Activated naive CD4-positive, alpha-beta T cell (primary cell): ENCODE data around the gene LY6G5B.

Source experiments
- DNase-seq, 4 experiments: peaks; one replicate each; lab custom pipeline; 2025; lab: John Stamatoyannopoulos, UW

LY6G5B gene

GRCh38 chr6:31663126-31663960 lies 6.4 kb upstream of the LY6G5B start:
- no peak for DNase-seq

DNA sequence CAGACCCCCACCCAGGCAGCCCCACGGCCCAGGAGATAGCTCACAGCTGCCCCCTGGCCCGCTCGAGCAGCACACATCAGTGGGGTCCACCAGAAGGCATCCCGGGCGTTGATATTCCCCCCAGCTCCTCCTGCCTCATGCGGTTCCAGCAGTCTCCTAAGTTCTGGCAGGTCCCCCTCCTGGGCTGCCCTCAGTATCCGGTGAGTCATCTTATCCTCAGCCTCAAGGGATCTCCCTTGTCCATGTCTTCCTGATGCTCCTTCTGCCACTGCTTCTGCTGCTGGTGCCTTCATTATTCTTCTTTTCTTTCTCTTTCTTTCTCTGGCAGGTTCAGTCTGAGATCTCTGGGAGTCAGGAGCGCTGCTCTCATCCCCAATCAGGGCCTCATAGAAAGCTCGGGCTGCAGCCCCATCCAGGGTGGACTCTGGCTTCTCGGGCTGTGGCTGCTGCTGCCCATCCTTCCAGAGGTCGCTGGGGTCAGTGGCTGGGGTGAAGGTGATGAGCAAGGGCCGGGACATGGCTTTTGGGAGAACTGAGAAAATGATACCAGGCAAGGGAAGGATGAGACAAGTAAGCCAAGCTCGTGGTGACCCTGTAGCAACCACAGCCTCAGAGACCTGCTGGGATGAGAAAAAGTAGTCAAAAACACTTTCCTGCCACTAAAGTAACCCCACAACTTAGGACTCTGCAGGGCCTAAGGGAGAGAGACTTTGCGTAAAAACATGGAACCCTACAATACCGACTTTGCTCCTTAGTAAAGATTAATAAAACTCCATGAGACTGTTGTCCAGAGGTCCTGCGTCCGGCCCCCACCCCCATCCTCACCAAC lies 5.6 kb upstream of the LY6G5B start:
- DNase-seq = no peak

DNA sequence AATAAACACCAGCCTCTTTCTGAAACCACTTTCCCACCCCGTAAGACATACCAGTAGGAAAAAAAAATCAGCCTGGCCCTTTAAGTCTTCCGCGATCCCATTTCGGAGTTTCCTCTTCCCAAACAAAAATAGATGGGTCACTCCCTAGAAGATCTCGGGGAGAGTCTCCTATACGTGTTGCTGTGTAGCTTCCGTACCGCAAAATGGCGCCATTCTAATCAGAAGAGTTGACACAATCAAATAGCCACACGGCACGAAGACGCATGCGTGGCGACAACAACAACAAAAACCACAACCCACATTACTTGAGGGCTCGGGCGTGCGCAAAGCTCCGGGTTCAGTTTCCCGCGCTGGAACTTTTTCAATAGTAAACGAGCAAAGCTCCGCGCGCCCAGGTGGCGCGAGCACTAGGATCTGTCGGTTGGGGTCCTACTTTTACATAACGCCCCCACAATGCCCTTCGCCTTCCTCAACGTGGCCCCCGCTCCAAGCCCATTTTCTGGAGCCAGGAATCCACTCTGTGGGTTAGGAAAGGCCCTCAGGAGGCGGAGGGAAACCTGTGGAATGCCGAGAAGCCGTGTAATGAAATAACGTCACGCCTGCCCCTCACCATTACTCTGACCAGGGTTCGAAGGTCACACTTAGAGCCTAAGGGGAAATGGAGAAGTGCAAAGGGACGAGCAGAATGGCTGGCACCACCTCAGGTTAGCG lies 4.8 kb upstream of the LY6G5B start, which contains the start of gene GPANK1:
Gene GPANK1, minus strand, starts transcription at position 208 of the 711 bp plus-strand sequence. CDS start 519 bp downstream, outside the sequence.
- DNase-seq = peak; percentile 64 to 82 (median 78)

DNA sequence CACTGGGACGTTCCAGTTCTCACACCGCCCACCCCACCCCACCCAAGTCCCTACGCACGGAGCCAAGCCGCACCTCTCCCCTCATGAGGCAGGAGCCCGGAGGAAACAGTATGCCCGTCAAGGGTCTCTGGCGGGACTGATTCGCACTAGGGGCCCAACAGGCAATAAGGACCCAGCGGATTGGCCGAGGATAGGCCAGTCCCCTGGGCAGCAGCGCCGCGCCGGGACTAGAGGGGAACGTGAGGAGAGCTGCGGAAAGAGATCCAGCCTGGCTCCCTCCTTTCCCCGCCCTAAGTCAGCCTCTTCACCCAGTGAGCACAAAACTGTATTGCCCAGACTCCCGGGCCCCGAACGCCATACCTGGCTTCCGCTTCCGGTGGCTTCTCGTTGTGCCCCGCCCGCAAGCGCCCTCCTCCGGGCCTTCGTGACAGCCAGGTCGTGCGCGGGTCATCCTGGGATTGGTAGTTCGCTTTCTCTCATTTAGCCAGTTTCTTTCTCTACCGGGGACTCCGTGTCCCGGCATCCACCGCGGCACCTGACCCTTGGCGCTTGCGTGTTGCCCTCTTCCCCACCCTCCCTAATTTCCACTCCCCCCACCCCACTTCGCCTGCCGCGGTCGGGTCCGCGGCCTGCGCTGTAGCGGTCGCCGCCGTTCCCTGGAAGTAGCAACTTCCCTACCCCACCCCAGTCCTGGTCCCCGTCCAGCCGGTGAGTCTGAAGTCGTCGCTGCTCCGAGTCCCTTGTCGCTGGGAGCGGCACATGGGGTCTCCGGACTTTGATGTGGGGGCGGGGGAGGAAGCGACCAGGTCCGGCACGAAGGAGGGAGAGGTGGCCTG lies 4.1 kb upstream of the LY6G5B start, which contains the start of gene CSNK2B:
Gene CSNK2B, plus strand, starts transcription at position 580 of the 836 bp plus-strand sequence. CDS start 752 bp downstream, outside the sequence.
- DNase-seq = peak; percentile 93 to 97 (median 94)

DNA sequence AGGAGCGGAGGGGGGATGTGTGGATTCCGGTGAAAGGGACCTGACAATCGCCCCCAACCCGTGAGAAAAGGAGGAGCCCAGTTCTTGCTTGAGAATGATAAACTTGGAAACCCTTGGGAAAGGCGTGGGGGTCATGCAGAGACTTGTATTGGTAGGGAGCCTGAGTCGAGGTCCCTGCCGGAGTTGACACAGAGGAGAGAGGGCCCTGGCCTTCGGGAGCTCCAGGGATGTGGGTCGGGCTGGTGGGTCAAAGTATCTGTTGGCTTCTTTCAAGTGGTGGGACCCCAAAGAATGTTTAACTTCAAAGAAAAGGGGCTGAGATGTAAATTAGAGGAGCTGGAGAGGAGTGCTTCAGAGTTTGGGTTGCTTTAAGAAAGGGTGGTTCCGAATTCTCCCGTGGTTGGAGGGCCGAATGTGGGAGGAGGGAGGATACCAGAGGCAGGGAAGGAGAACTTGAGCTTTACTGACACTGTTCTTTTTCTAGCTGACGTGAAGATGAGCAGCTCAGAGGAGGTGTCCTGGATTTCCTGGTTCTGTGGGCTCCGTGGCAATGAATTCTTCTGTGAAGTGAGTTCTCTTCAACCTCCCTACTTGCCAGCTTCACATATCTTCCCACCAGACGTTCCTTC lies 3.3 kb upstream of the LY6G5B start:
- DNase-seq = no peak

GRCh38 chr6:31676322-31676903 lies 6.6 kb downstream of the LY6G5B start:
- no peak for DNase-seq

- DNase-seq = no peak
These were observed 7.1 kb downstream of the LY6G5B start for GRCh38 chr6:31676904-31677303.

- DNase-seq = no peak
These were observed 8.2 kb downstream of the LY6G5B start for GRCh38 chr6:31677955-31678354.

DNA sequence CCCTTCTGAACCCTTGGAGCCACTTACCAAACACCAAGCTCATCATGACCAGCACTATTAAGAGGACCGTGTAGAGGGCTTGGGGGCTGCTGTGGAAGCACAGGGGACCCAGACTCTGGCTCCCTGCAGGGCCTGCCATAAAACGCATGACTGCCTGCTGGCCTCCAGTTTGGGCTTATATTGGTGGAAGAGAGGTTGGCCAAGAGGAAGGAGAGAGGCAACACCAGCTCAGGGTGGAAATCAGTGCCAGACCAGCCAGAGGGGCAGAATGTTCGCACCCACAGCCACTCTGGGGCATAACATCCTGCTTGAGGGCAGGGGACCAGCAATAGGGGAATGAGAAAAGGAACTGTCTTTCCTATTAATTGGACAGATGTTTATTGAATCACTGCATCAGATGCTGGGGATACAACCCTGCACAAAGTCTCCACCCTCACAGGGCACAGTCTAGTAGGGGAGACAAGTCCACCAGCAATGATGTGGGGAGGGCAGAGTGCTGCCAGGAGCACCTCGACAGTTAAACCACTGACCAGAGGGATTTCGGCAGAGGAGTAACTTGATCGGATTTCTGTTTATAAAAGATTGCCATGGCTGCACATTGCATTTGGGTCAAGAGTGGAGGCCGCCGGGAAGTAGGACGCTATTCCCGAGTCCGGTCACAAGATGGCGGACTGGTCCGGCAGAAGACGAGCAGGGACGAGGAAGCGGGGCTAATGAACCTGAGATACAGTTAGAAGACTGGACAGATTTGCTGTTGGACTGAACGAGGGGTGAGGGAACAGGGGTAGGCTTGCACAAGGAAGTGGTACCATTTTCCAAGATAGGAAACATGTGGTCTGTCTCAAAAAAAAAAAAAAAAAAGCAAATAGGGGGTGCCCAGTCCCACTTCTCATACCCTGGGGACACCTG lies 10.7 kb downstream of the LY6G5B start, which contains the start of gene LY6G5C:
Gene LY6G5C, minus strand, starts transcription at position 842 of the 909 bp plus-strand sequence. Its CDS starts 694 bp downstream, at position 148.
- peak in 3 of 4 experiments; percentile 8 to 54 (median 23) for DNase-seq

- peak in 2 of 4 experiments; percentile 10 to 24 for DNase-seq
These were observed 11.4 kb downstream of the LY6G5B start for GRCh38 chr6:31681135-31681671.

DNA sequence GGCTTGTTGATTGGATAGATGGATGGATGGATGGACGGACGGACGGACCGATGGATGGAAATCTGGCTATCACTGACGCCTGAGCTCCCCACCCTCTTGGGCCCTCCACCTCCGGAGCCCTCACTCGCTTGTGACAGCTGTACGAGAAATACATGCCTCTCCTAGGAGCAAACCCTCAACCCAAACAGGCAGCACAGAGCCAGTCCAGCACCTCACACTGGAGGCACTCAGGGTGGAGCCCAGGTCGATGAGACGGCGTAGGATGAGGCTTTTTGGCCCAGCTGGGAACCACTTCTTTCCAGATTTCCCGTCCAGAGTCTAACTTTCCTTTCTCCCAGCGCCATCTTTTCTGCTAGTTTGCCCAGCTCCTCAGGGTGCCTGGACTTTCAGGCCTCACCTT lies 13.8 kb downstream of the LY6G5B start:
- no peak for DNase-seq

DNA sequence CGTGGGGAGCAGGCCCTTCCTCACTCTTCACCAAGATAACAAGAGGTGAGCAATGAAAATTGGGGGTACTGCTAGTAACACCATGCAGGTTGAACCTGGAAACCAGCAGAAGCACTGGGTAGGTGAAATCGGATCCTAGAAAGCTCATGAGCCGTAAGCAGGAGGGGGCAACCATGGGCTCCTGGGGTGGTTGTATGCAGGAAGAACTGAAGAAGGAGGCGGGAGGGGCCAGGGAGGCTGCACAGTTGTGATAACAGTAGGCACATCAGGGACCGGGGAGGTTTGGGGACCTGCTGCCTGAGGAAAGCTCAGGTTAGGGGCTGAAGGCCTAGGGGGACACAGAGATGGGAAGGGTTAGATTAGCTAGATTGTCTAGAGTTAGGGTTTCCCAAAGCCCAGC lies 16.7 kb downstream of the LY6G5B start:
- DNase-seq = no peak

DNA sequence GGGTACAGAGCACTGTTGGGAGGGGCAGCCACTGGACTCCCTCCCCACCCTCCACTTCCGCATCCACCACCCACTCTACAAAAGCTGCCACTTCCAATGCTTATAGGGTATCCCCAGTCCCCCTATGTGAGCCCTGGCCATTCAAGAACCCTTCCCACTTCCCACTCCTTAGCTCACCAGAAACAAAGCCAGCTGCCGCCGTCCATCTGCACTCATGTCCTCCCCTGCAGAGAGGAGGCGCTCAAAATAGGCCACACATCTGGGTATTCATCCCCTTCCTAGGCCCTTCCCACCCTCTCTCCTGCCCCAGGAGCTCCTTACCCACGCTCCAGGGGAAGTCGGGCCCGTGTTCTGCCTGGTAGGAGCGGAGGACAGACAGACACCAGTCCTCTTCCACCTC lies 17.5 kb downstream of the LY6G5B start:
- no peak for DNase-seq

GRCh38 chr6:31687860-31688693 lies 18.3 kb downstream of the LY6G5B start:
- no peak for DNase-seq

GRCh38 chr6:31689249-31690110 lies 19.7 kb downstream of the LY6G5B start:
- no peak for DNase-seq

GRCh38 chr6:31690231-31691077 lies 20.7 kb downstream of the LY6G5B start:
- no peak for DNase-seq
